Left cardiac atrium (tissue), 4 donors: ENCODE measurements around the gene ATG5. TPM values are rescaled to one million over a fixed set of nuclear protein-coding genes. Genes with fewer than 3 reads are reported as not detected.
"Not testable (repeated sequence)": the region's sequence is repeated elsewhere in the genome, so short reads cannot be mapped to it uniquely, and the experiment has no call there.

Source experiments
- ATAC-seq, 2 donors: fragments of 200-7000 bp; cut with Tn5 transposase; one replicate each; pipeline ENCODE4 v1.9.1; 2020; ENCODE audit warnings: mild to moderate bottlenecking in 2 of 2, moderate library complexity in 2 of 2
- DNase-seq: peaks from one replicate; pipeline ENCODE4 v3.0.0-alpha.2; 2020
- intact Hi-C, 2 donors: fragments of 100-400 bp; cut with DNase I; formaldehyde crosslinking; loops; one replicate each; pipeline versions ENCODE4 v1.14.1 to v1.15.1; 2022 to 2023
- total RNA-seq, 2 donors: library from RNA; stranded (reverse); fragmentation: NEBNext Ultra II Directional; extraction: Animal tissue kit (Norgen Biotek cat#: 25700); gene quantifications; one replicate each; pipeline ENCODE4 v1.2.1, GENCODE V29; 2021
- donor health status: DM: no; HTN: yes; CAD: no.
- donor health status: DM: no; HTN: yes; CAD: no; lungs with severe emphysema.
- donor health status: DM: yes; HTN: yes; CAD: no.
- donor health status: Dilated cardiomyopathy.

The ATG5 gene
- total RNA-seq, 2 donors from 2014 or later: 17.0 to 20.2 TPM

DNA sequence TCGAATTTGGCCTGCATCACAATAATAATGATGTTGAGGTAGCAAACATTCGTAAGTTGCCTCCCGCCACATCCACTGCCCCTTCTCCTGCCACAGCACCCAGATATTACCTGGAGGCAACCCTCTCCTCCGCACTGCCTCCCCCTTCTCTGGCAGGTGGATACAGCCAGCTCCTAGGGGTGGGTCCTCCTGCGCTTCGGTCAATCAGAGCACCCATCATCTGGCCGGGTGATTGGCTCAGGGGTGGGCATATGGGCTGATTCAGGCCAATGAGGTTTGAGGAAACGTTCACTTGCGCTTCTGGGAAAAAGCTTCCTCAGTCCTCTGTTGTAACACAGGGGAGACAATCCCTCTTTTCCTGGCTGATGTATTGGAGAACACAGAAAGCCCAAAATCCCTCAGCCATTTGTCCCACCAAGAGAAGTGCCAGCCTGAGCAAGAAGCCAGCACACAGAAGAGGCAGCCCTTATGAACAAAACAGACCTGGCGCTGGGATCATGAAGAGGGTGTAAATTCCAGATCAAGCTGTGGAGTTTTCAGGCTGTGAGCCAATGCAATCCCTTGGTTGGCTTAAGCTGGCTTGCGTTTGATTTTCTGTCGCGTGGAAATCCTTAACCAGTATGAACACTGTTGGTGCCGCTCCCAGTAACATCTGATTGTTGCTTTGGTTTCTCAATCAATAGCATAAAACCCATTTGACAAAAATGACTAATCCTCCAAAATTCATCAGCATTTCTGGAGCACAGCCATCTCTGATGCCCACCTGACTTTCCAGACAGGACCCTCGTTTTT, 157.3 kb downstream of the ATG5 start:
- intact Hi-C loops: no loop called here
- DNase-seq (no peak), ATAC-seq (no peak)

DNA sequence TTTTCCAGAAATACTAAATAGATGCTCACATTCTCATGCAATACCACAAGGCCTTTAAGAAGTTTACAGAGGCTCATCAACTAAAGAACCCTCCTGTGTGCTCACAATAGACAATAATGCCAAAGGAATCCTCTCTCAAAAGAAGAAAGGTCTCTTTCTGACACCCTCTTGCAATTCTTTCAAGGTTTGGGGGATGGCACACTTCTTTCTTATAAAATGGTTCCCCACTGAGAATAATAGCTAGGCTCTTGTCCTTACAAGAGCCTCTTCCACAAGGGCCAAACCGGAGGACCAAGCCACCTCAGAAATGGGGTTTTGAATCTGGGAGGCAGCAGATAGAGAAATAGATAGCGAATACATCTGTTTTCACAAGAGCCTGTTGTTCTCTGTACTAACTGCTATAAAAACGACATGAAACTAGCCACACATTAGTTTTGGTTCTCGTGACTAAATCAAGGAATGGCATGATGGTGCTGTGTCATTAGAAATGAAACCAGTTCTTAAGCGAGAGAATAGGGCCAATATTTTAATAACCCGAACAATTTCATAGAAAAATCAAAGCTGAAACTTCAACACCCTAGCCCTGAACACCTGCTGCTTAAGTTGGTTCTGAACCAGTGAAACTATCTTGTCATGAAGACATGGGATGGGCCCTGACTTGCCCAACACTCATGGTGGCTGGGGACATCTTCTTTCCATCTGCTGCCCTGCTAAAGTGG, 158.3 kb downstream of the ATG5 start:
- intact Hi-C loops: no loop called here
- DNase-seq (no peak), ATAC-seq (no peak)

DNA sequence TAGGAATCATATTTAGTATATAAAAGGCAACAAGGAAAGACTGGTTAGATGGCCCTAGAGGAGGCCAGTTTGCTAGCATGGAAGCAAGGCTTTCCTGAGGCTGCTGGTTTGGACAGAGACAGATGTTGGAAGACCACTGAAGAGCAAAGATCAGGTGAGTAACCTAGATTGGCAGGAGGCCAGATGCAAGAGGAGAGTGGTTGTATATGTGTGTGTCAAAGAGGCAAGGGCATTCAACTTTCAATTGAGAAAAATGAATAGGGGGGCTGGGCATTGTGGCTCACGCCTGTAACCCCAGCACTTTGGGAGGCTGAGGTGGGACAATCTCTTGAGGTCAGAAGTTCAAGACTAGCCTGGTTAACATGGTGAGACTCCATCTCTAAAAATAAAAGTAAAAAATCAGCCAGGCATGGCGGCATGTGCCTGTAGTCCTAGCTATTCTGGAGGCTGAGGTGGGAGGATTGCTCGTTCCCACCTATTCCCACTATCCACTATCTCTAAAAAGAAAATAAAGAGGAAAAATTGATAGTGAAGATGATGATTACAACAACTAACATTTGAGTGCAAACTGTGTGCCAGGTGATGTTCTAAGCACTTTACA, 159.6 kb downstream of the ATG5 start:
- no peak for ATAC-seq
- no peak for DNase-seq
- intact Hi-C loops: no loop called here

DNA sequence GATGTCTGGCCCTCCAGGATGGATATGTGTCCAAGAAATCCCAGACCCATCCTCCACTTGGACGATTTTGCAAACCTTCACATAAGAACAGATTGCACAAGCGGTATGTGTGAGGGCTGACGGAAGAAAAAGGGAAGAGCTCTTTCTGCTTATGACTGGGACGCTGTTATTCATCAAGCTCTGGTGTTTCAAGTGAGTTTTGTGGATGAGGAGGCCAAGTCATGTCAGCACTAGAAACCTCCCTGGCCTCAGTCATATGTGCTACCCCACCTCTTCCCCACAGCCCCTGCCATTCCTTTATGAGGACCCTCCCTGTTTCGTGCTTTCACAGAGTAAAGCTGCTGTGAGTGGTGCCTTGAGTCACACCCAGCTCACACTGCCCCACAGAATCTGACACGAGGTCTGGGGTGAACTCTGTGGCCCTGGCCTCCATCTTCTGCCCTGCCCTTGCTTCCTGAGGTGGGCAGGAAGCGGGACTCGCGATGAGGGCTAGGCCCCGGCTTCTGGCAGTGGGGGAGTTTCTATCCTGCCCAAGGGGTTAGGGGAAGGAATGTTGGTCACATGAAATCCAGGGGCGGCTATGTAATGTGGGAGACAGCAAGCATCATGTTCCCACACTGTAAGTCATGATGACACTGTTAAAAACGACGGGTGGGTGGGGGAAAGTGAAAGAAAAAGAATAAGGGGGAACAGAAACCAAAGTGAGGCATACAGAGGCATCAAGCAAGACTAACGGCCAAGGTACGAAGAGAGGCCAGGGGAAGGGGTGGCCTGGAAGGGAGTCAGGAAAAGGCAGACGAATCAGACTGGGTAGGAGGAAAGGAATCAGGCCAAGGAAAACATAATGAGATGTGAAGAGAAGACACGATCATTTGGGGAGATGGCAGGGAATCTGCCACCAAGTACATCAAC, 161.3 kb downstream of the ATG5 start:
- intact Hi-C loops: no loop called here

DNA sequence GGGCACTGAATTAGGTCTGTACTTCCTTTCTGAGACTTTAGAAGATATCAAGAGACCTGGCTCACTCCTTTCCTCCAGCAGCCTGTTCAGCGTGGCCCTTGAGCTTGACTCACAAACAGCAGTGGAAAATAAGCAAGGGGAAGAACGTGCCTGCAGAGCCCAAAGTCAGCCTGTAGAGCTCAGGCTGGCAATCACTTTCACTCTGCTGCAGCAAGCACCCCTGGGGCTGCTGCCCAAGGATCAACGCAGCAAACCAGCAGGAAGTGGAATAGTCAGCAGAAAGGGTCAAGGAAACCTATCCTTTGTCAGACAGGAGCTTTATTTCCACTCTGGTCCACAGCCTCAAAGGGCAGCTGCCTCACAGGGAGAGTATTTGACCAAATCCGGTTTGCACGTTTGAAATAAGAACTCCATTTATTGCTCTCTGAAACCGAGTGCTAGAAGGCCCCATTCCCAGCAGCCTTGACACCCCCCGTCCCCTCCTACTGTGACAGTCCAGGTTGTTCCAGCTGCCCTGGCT, 162.1 kb downstream of the ATG5 start:
- no peak for DNase-seq
- peak; percentile 60 to 70 for ATAC-seq
- intact Hi-C loops: no loop called here

More for the DNA sequence above, 161.3 kb downstream of the ATG5 start:
- ATAC-seq (peak; percentile 81 to 83), DNase-seq (peak; percentile 36)

GRCh38 chr6:106162921-106163320, 162.6 kb downstream of the ATG5 start:
- ATAC-seq (no peak), DNase-seq (no peak)
- intact Hi-C loops: no loop called here

- ATAC-seq: no peak
- intact Hi-C loops: no loop called here
- no peak for DNase-seq
Measured at GRCh38 chr6:106161893-106162292, 163.7 kb downstream of the ATG5 start.

- DNase-seq (no peak), ATAC-seq (no peak)
- intact Hi-C loops: no loop called here
Measured at GRCh38 chr6:106161311-106161874, 164.2 kb downstream of the ATG5 start.

GRCh38 chr6:106160189-106160588, 165.4 kb downstream of the ATG5 start:
- no peak for ATAC-seq
- no peak for DNase-seq
- intact Hi-C loops: no loop called here

GRCh38 chr6:106159531-106159940, 166.0 kb downstream of the ATG5 start:
- no peak for DNase-seq
- intact Hi-C loops: no loop called here
- no peak for ATAC-seq

- intact Hi-C loops: no loop called here
- DNase-seq: no peak
- no peak for ATAC-seq
Measured at GRCh38 chr6:106158816-106159215, 166.7 kb downstream of the ATG5 start.

- intact Hi-C loops: no loop called here
- ATAC-seq: no peak
- no peak for DNase-seq
Measured at GRCh38 chr6:106156863-106157262, 168.7 kb downstream of the ATG5 start.

- intact Hi-C loops: no loop called here
- ATAC-seq: no peak
- DNase-seq: no peak
Measured at GRCh38 chr6:106156413-106156812, 169.1 kb downstream of the ATG5 start.

DNA sequence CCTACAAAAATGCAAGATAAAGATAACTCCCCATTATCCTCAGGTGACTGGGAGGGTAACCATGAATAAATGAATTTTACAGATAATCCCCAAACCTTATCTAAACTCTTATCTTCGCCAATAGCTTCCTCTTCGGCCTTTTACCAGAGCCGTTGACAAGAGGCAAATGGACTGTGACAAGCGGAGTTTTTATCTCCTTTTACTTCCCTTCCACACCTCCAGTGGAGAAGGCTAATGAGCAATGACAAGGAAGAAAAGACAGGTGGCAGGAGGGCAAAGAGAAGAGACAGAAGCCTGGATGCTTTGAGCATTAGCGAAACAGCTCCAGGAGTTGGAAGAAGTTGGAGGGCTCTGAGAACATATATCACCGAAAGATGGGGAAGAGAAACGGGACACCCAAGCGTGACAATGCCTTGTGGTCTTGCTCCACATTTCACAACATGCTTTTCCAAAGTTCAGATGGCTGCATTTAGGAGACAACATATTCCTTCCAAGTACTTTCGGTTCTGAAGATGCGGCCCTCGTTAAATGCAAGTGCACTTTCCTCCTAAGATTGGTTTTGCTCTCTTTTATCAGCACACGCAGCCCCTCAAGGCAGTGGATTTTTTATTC, 170.2 kb downstream of the ATG5 start:
- ATAC-seq (no peak), DNase-seq (no peak)
- intact Hi-C loops: no loop called here

DNA sequence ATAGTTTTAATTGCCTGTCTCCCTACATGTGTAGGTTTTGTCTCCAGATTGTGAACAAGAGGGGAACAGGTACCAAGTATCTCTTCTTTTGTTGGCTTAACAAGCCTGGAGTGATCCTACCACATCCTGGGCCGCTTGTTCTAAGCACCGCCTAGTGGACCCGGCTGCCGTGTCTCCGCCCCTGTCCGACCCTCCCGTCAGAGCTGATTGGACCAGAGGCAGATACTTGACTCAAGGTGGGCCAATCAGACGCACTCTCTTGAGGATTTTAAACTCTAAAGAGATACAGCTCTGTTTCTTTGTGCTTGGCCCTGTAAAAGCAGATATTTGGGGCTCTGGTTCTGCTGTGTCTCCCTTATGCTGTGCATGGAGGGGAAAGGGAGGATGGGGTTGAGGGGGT, 171.2 kb downstream of the ATG5 start:
- DNase-seq (no peak), ATAC-seq (no peak)
- intact Hi-C loops: no loop called here

DNA sequence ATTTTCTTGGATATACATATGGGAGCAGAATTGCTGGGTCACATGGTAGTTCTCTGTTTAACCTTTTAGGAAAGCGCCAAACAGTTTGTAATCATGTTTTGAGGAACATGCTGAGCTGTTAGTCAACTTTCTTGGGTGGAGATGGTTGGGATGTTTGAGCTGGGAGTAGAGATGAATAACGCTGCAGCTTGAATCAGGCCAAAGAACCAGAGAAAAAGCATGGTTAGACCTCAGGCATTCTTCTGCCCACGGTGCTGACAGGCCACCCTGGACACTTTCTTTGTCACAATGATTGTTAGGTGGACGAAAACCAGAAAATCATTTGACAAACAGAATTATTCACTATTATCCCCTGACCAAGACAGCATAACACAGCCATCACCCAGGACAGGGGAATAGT, 172.6 kb downstream of the ATG5 start:
- intact Hi-C loops: no loop called here
- DNase-seq: no peak
- no peak for ATAC-seq

- ATAC-seq, DNase-seq, intact Hi-C loops: not testable (repeated sequence)
Measured at GRCh38 chr6:106152476-106152875, 173.1 kb downstream of the ATG5 start.

- ATAC-seq (no peak), DNase-seq (no peak)
- intact Hi-C loops: no loop called here
Measured at GRCh38 chr6:106149472-106150069, 176.0 kb downstream of the ATG5 start.
